Gastrocnemius medialis (tissue), 4 donors: ENCODE results near the gene CCDC82.

Experiments
- CTCF ChIP-seq, 5 experiments: fragments of 450-650 bp in 3 of 5; fragments of 200-600 bp in 2 of 5; sonication (generic) in 2 of 5; IDR thresholded peaks in 4 of 5; conservative IDR thresholded peaks in 1 of 5; 1 replicate in 4 of 5; 2 replicates in 1 of 5; pipeline ENCODE4 v1.5.1; 2016 to 2019; ENCODE audit warnings: antibody characterized with exemption in 5 of 5, mild to moderate bottlenecking in 3 of 5, moderate library complexity in 3 of 5
- POLR2A ChIP-seq, 2 donors: fragments of 450-650 bp; IDR thresholded peaks; one replicate each; pipeline ENCODE4 v1.6.1; 2017; ENCODE audit warnings: antibody characterized with exemption in 2 of 2, mild to moderate bottlenecking in 2 of 2, moderate library complexity in 2 of 2

GRCh38 chr11:96376796-96377195 is 12.9 kb downstream of the CCDC82 start:
- TF ChIP-seq CTCF (IDR thresholded peaks at IDR 0.05 in 4 of 5, conservative IDR thresholded peaks at IDR 0.05 in 1 of 5): no peak
- TF ChIP-seq POLR2A (IDR thresholded peaks at IDR 0.05): no peak
